RWPE2 (cell line): ENCODE results near the gene TGM6.

Experiments used
- ATAC-seq: fragments of 200-7000 bp; cut with Tn5 transposase; 3 replicates; pipeline ENCODE4 v1.9.1; 2021; ENCODE audit warnings: low read depth
- DNase-seq: peaks from one replicate; pipeline ENCODE4 v3.0.0-alpha.2; 2020; ENCODE audit warnings: low spot score
- H3K27ac ChIP-seq: fragments of 450-650 bp; 2 replicates; pipeline ENCODE4 v1.5.1; 2017; ENCODE audit warnings: mild to moderate bottlenecking; ENCODE audit not compliant: poor library complexity, severe bottlenecking
- H3K27me3 ChIP-seq: fragments of 250-450 bp; sonication (Bioruptor Pico); 2 replicates; pipeline ENCODE4 v1.5.1; 2021; ENCODE audit warnings: mild to moderate bottlenecking, moderate library complexity; ENCODE audit not compliant: insufficient read depth, poor library complexity, severe bottlenecking
- H3K36me3 ChIP-seq: fragments of 250-450 bp; sonication (Bioruptor Pico); 2 replicates; pipeline ENCODE4 v1.5.1; 2020; ENCODE audit warnings: low read depth, mild to moderate bottlenecking, moderate library complexity
- H3K4me1 ChIP-seq: fragments of 250-450 bp; sonication (Bioruptor Pico); 2 replicates; pipeline ENCODE4 v1.5.1; 2021; ENCODE audit warnings: mild to moderate bottlenecking, moderate library complexity; ENCODE audit not compliant: insufficient read depth, poor library complexity, severe bottlenecking
- H3K4me3 ChIP-seq: fragments of 250-450 bp; sonication (Bioruptor Pico); 2 replicates; pipeline ENCODE4 v1.5.1; 2021; ENCODE audit warnings: mild to moderate bottlenecking, moderate library complexity; ENCODE audit not compliant: severe bottlenecking
- H3K9me3 ChIP-seq: fragments of 250-450 bp; sonication (Bioruptor Pico); 2 replicates; pipeline ENCODE4 v1.5.1; 2021; ENCODE audit warnings: mild to moderate bottlenecking, moderate library complexity; ENCODE audit not compliant: severe bottlenecking
- CTCF ChIP-seq: fragments of 450-650 bp; IDR thresholded peaks from one replicate; pipeline ENCODE4 v1.5.1; 2017; ENCODE audit warnings: mild to moderate bottlenecking, moderate library complexity; ENCODE audit not compliant: poor library complexity, severe bottlenecking

TGM6 gene

GRCh38 chr20:2361035-2361593 is 19.6 kb upstream of the TGM6 start:
- Histone ChIP-seq H3K27ac (no peak overlapping the region), H3K27me3 (no peaks in the 10 kb centered on the region), H3K4me3 (no peak overlapping the region), H3K36me3 (no peaks in the 10 kb centered on the region), H3K4me1 (peaks cover 26% of the 10 kb centered on the region), H3K9me3 (peaks cover 2% of the 10 kb centered on the region)
- ATAC-seq (no peak), DNase-seq (no peak)
- no peak for TF ChIP-seq CTCF

GRCh38 chr20:2363187-2363586 is 17.5 kb upstream of the TGM6 start:
- Histone ChIP-seq H3K36me3 (no peaks in the 10 kb centered on the region), H3K27ac (no peak overlapping the region), H3K4me1 (peaks cover 15% of the 10 kb centered on the region), H3K9me3 (peaks cover 2% of the 10 kb centered on the region), H3K27me3 (no peaks in the 10 kb centered on the region), H3K4me3 (no peak overlapping the region)
- ATAC-seq (no peak), DNase-seq (no peak)
- TF ChIP-seq CTCF = no peak

DNA sequence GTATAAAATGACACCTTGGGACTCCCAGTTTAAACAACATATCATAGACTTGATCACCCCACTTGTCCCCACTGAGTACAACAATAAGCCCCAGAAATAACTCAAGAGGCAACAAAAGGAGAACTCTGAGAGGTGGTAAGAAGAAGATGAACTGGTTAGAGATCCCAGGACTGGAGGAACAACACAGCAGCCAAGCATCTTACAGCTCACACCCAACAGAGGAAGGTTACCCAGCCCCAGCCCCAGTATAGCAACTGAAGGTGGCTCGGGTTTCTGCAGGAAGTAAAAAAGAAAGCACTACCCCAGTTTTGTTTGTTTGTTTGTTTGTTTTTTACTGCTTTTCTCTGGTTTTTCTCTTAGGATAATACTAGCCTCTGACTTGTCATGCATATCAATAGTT is 17.1 kb upstream of the TGM6 start:
- no peak for TF ChIP-seq CTCF
- Histone ChIP-seq H3K9me3 (peaks cover 2% of the 10 kb centered on the region), H3K27me3 (no peaks in the 10 kb centered on the region), H3K36me3 (no peaks in the 10 kb centered on the region), H3K4me1 (peaks cover 11% of the 10 kb centered on the region), H3K27ac (peak overlapping the region; percentile 25), H3K4me3 (no peak overlapping the region)
- ATAC-seq (0 out of 3 replicates have a peak, but pooled peaks have one; percentile 29), DNase-seq (no peak)

DNA sequence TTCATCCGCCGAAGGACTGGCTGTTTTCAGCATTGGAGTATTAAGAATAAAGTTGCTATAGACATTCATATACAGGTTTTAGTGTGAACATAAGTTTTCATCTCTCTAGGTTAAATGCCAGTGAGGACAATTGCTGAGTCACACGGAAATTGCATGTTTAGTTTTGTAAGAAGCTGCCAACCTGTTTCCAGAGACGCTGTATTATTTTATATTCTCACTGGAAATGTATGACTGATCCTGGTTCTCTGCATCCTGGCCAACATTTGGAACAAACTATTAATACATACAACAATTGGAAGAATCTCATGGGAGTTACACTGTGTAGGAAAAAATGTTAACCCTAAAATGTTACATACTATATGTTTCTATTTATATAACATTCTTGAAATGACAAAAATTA is 16.7 kb upstream of the TGM6 start:
- DNase-seq = no peak
- no peaks in the 10 kb centered on the region for H3K36me3 ChIP-seq
- H3K27ac ChIP-seq = peak overlapping the region; percentile 25
- ATAC-seq = peak; percentile 68
- TF ChIP-seq CTCF = no peak
- H3K4me1 ChIP-seq = peaks cover 11% of the 10 kb centered on the region
- peaks cover 2% of the 10 kb centered on the region for H3K9me3 ChIP-seq
- H3K4me3 ChIP-seq = no peak overlapping the region
- H3K27me3 ChIP-seq = no peaks in the 10 kb centered on the region

DNA sequence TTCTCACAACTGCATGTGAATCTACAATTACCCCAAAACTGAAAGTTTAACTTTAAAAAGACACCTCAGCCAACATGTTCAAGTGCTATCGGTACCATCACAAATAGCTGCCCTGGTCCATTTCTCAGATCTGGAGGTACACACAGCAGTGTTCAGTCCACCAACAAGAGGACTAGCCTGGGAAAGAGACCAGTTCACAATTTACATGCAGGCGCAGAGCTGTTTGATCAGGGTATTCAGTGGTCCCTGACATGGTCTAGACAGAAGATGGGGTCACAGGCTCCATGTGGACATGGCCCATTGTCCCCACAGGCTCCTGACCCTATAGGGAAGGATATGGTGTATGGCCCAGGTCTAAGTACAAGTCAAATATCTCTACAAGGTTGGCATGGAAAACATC is 15.6 kb upstream of the TGM6 start:
- Histone ChIP-seq H3K9me3 (no peaks in the 10 kb centered on the region), H3K27me3 (no peaks in the 10 kb centered on the region), H3K36me3 (no peaks in the 10 kb centered on the region), H3K27ac (no peak overlapping the region), H3K4me3 (no peak overlapping the region), H3K4me1 (peaks cover 11% of the 10 kb centered on the region)
- ATAC-seq (no peak), DNase-seq (no peak)
- no peak for TF ChIP-seq CTCF
